Measurements from ENCODE around the gene ZDHHC8. TPM values are rescaled to one million over a fixed set of nuclear protein-coding genes. Genes with fewer than 3 reads are reported as not detected.
A peak's percentile ranks its signal among the peaks of the same experiment; 100 is the strongest.

Gene ZDHHC8, protein sequence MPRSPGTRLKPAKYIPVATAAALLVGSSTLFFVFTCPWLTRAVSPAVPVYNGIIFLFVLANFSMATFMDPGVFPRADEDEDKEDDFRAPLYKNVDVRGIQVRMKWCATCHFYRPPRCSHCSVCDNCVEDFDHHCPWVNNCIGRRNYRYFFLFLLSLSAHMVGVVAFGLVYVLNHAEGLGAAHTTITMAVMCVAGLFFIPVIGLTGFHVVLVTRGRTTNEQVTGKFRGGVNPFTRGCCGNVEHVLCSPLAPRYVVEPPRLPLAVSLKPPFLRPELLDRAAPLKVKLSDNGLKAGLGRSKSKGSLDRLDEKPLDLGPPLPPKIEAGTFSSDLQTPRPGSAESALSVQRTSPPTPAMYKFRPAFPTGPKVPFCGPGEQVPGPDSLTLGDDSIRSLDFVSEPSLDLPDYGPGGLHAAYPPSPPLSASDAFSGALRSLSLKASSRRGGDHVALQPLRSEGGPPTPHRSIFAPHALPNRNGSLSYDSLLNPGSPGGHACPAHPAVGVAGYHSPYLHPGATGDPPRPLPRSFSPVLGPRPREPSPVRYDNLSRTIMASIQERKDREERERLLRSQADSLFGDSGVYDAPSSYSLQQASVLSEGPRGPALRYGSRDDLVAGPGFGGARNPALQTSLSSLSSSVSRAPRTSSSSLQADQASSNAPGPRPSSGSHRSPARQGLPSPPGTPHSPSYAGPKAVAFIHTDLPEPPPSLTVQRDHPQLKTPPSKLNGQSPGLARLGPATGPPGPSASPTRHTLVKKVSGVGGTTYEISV
- 10 to 100 TPM; 41.6 to 47.6 TPM for total RNA-seq

GRCh38 chr22:20131597-20131858 is at the start of gene ZDHHC8:
Gene ZDHHC8, plus strand, starts transcription at chr22:20131804. Its CDS starts 144 bp downstream, at chr22:20131948.
- H3K27ac Mint-ChIP-seq, result no peak within 1 kb of the TSS
- H3K4me1 Mint-ChIP-seq (ENCODE audit: low read depth), result peaks cover 49% of the 10 kb centered on the region
- H3K4me3 Mint-ChIP-seq, result peak within 1 kb of the TSS; percentile 76 to 81
- no peaks in the 10 kb centered on the region for H3K27me3 Mint-ChIP-seq (ENCODE audit: low read depth)
- peaks cover 0 to 3% of the 10 kb centered on the region in 2 donors for H3K36me3 Mint-ChIP-seq (ENCODE audit: insufficient read depth in 2 of 2)
- DNase-seq (peak in 1 of 2 donors; percentile 37), ATAC-seq (replicated peaks in 1 of 2) (peak; percentile 66 to 69)
- H3K9me3 Mint-ChIP-seq, result no peaks in the 10 kb centered on the region

DNA sequence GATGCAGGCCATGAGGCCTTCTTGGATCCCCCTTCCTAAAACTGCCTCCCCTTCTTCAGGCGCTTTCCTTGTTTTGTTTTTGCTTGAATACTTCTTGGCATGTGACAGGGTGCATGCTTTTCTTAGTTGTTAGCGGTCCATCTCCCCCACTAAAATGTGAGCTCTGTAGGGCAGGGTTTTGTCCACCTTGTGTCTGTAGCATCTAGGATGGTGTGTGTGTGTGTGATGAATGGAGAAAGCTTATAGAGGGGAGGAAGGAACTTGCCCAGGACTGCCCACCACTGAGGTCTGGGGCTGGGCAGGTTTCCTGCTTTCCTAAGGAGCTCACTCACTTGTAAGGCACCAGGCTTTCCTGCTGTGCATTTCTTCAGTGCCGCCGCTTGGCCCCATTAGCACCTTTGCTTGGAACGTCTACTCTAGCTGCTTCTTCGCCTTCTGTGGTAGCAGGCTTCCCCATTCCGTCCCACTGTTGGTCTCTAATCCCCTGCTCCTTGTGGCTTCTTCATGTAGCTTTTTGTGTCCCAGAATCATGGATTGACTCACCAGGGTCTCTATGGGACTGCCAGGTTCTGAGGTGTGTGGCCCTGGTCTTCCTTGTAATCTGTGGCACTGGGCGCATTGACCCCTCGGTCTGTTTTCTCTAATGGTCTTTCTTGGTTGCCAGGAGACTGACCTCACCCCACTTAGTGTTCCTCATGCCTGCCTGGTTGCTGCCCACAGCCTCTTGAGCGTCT is 48.3 kb upstream of the ZDHHC8 start:
- peaks cover 59% of the 10 kb centered on the region for H3K4me1 Mint-ChIP-seq (ENCODE audit: low read depth)
- ATAC-seq (replicated peaks in 1 of 2) (no peak), DNase-seq (no peak)
- peaks cover 8 to 18% of the 10 kb centered on the region in 2 donors for H3K36me3 Mint-ChIP-seq (ENCODE audit: insufficient read depth in 2 of 2)
- H3K9me3 Mint-ChIP-seq, result no peaks in the 10 kb centered on the region
- H3K27me3 Mint-ChIP-seq (ENCODE audit: low read depth), result no peaks in the 10 kb centered on the region
- H3K4me3 Mint-ChIP-seq, result peak overlapping the region in 1 of 2 donors; percentile 34
- H3K27ac Mint-ChIP-seq, result no peak overlapping the region

DNA sequence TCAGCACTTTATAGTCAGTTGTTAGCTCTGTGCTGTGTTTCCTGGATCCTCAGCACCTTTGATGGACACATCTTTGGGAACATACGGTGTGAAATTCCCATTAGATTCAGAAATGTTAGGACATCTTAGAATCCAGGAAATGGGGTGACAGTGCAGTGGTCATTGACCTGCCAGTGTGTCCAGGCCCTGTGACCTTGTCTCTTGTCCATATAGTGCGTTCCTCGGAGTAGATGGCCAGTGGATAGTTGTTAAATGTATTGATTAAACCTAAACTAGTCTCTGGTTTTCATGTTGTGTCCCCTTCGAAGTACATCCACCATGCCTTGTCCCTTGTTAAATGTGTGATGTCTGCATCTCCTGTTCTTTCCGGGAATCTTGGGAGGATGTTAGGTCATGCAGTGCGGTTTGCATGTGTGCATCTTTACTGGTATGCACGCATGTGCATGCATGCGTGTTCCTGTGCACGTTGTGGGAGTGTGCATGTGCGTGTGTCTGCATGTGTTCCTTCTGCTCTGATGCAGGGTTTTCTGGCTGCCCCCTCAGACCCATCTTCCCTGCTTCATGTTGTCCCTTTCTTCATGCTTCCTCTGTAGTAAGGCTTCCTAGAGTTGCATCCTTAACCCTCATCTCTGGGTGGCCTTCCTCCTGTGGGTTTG is 47.6 kb upstream of the ZDHHC8 start:
- Mint-ChIP-seq H3K36me3 (ENCODE audit: insufficient read depth in 2 of 2) (peaks cover 8 to 22% of the 10 kb centered on the region in 2 donors), H3K27me3 (ENCODE audit: low read depth) (no peaks in the 10 kb centered on the region), H3K4me1 (ENCODE audit: low read depth) (peaks cover 59% of the 10 kb centered on the region), H3K9me3 (no peaks in the 10 kb centered on the region), H3K27ac (no peak overlapping the region), H3K4me3 (no peak overlapping the region)
- ATAC-seq (replicated peaks in 1 of 2), result no peak
- no peak for DNase-seq

GRCh38 chr22:20084547-20085413 is 46.8 kb upstream of the ZDHHC8 start:
- ATAC-seq (replicated peaks in 1 of 2) (no peak), DNase-seq (no peak)
- peaks cover 12 to 23% of the 10 kb centered on the region in 2 donors for H3K36me3 Mint-ChIP-seq (ENCODE audit: insufficient read depth in 2 of 2)
- no peak overlapping the region for H3K4me3 Mint-ChIP-seq
- no peaks in the 10 kb centered on the region for H3K27me3 Mint-ChIP-seq (ENCODE audit: low read depth)
- peaks cover 59% of the 10 kb centered on the region for H3K4me1 Mint-ChIP-seq (ENCODE audit: low read depth)
- H3K9me3 Mint-ChIP-seq, result no peaks in the 10 kb centered on the region
- H3K27ac Mint-ChIP-seq, result peak overlapping the region; percentile 50

DNA sequence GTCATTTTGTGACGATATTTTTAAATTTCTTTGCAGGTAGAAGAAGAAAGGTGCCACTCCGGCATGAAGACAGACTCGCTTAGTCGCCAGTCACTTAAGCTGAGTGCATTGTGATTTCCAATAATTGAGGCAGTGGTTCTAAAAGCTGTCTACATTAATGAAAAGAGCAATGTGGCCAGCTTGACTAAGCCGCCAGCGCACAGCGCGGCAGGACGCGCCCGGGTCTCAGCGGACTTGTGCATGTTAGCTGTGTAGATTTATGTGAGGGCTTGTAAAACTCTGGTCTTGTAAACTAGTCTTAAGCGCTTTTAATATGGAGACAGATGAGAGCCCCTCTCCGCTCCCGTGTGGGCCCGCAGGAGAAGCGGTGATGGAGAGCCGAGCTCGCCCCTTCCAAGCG is 46.0 kb upstream of the ZDHHC8 start:
- Mint-ChIP-seq H3K9me3 (no peaks in the 10 kb centered on the region), H3K27me3 (ENCODE audit: low read depth) (no peaks in the 10 kb centered on the region), H3K36me3 (ENCODE audit: insufficient read depth in 2 of 2) (peaks cover 12 to 26% of the 10 kb centered on the region in 2 donors), H3K4me1 (ENCODE audit: low read depth) (peaks cover 60% of the 10 kb centered on the region), H3K27ac (no peak overlapping the region), H3K4me3 (no peak overlapping the region)
- no peak for DNase-seq
- ATAC-seq (replicated peaks in 1 of 2), result no peak

- H3K27ac Mint-ChIP-seq, result peak overlapping the region; percentile 74
- H3K9me3 Mint-ChIP-seq, result no peaks in the 10 kb centered on the region
- H3K4me3 Mint-ChIP-seq, result no peak overlapping the region
- DNase-seq (no peak), ATAC-seq (replicated peaks in 1 of 2) (no peak)
- H3K36me3 Mint-ChIP-seq (ENCODE audit: insufficient read depth in 2 of 2), result peaks cover 13 to 28% of the 10 kb centered on the region in 2 donors
- H3K27me3 Mint-ChIP-seq (ENCODE audit: low read depth), result no peaks in the 10 kb centered on the region
- H3K4me1 Mint-ChIP-seq (ENCODE audit: low read depth), result peaks cover 59% of the 10 kb centered on the region
Measured at GRCh38 chr22:20086101-20086599, 45.5 kb upstream of the ZDHHC8 start.

GRCh38 chr22:20086763-20087162 is 44.8 kb upstream of the ZDHHC8 start:
- DNase-seq, result no peak
- ATAC-seq (replicated peaks in 1 of 2), result no peak
- no peak overlapping the region for H3K4me3 Mint-ChIP-seq
- no peaks in the 10 kb centered on the region for H3K9me3 Mint-ChIP-seq
- H3K27ac Mint-ChIP-seq, result peak overlapping the region; percentile 74
- peaks cover 53% of the 10 kb centered on the region for H3K4me1 Mint-ChIP-seq (ENCODE audit: low read depth)
- H3K36me3 Mint-ChIP-seq (ENCODE audit: insufficient read depth in 2 of 2), result peaks cover 15 to 28% of the 10 kb centered on the region in 2 donors
- H3K27me3 Mint-ChIP-seq (ENCODE audit: low read depth), result no peaks in the 10 kb centered on the region

- Mint-ChIP-seq H3K27ac (no peak overlapping the region), H3K9me3 (no peaks in the 10 kb centered on the region), H3K36me3 (ENCODE audit: insufficient read depth in 2 of 2) (peaks cover 15 to 31% of the 10 kb centered on the region in 2 donors), H3K27me3 (ENCODE audit: low read depth) (no peaks in the 10 kb centered on the region), H3K4me3 (no peak overlapping the region), H3K4me1 (ENCODE audit: low read depth) (peaks cover 45% of the 10 kb centered on the region)
- ATAC-seq (replicated peaks in 1 of 2) (no peak), DNase-seq (no peak)
Measured at GRCh38 chr22:20087319-20088262, 44.0 kb upstream of the ZDHHC8 start.

DNA sequence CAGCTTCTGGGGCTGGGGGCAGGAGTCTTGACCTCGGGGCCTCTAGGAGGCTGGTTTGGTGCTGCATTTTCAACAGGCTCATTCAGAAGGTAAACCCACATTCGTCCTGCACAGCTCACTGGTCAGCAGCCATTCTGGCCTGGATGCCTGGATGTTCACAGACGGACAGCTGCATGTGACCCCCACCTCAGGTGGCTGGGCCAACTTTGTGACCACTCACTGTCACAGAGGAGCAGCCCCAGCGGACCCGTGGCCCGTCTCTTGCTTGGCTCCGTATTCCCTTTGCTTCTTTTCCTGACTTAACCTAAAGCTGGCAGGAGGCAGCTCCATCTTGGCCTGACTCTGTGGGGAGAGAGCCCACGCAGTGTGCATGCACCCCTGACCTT is 43.3 kb upstream of the ZDHHC8 start:
- peaks cover 38% of the 10 kb centered on the region for H3K4me1 Mint-ChIP-seq (ENCODE audit: low read depth)
- no peaks in the 10 kb centered on the region for H3K27me3 Mint-ChIP-seq (ENCODE audit: low read depth)
- no peak overlapping the region for H3K4me3 Mint-ChIP-seq
- H3K27ac Mint-ChIP-seq, result no peak overlapping the region
- ATAC-seq (replicated peaks in 1 of 2) (no peak), DNase-seq (no peak)
- H3K9me3 Mint-ChIP-seq, result no peaks in the 10 kb centered on the region
- H3K36me3 Mint-ChIP-seq (ENCODE audit: insufficient read depth in 2 of 2), result peaks cover 15 to 31% of the 10 kb centered on the region in 2 donors

DNA sequence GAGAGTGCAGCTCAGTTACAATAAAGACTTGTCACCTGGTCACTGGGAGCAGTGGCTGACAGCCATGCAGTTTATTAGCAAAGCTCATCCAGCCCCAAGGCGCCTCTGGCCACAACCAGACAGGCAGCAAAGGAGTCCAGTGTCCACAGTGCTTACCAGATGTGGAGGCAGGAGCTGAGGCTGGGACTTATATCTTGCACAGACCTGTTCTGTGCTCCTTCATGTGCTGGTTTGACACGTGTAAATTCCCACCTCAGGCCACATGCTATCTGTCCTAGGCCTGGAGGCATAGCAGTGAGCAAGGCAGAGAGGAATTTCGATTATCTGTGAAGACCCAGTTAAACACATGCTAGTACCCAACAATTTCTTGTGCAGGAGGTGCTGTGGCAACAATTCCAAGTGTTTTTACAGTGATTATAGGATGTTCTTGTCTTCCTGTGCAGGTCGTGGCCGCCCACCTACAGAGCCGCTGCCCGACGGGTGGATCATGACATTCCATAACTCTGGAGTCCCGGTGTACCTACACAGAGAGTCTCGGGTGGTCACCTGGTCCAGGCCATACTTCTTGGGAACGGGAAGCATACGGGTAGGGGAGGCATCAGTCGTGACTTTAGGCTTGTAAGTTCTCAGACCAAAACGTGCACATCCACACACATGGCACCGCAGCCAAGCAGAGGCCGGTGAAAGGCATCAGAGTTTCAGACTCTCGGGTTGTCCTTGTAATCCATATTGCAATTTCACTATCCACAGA is 42.2 kb upstream of the ZDHHC8 start:
- Mint-ChIP-seq H3K4me1 (ENCODE audit: low read depth) (peaks cover 30% of the 10 kb centered on the region), H3K36me3 (ENCODE audit: insufficient read depth in 2 of 2) (peaks cover 15 to 31% of the 10 kb centered on the region in 2 donors), H3K27me3 (ENCODE audit: low read depth) (no peaks in the 10 kb centered on the region), H3K9me3 (no peaks in the 10 kb centered on the region), H3K4me3 (no peak overlapping the region), H3K27ac (no peak overlapping the region)
- ATAC-seq (replicated peaks in 1 of 2) (no peak), DNase-seq (no peak)

Data from activated T-cell treated with anti-CD3 and anti-CD28 coated beads, Interleukin-2, amount 50 U/mL, for 72 hours (primary cell).